K562 (cell line): ENCODE measurements around the gene DPEP1. TPM values are rescaled to one million over a fixed set of nuclear protein-coding genes. Genes with fewer than 3 reads are reported as not detected.
A peak's percentile ranks its signal among the peaks of the same experiment; 100 is the strongest.

Source experiments
- ARID2 ChIP-seq: fragments of 450-650 bp; IDR thresholded peaks from 2 replicates; pipeline ENCODE4 v1.6.1; 2017; ENCODE audit warnings: antibody characterized with exemption, mild to moderate bottlenecking
- BDP1 ChIP-seq: IDR thresholded peaks from 3 replicates; pipeline ENCODE4 v1.6.1; 2011; ENCODE audit not compliant: insufficient read length, insufficient read depth
- HLTF ChIP-seq: fragments of 450-650 bp; IDR thresholded peaks from 2 replicates; pipeline ENCODE4 v1.6.1; 2016
- KDM2B ChIP-seq: fragments of 250-450 bp; sonication (Bioruptor Pico); IDR thresholded peaks from 2 replicates; pipeline ENCODE4 v1.8.0; 2021; ENCODE audit warnings: mild to moderate bottlenecking, moderate library complexity
- MTA2 ChIP-seq: fragments of 450-650 bp; IDR thresholded peaks from 2 replicates; pipeline ENCODE4 v1.6.1; 2016; ENCODE audit warnings: low read depth
- MXI1 ChIP-seq: IDR thresholded peaks from 2 replicates; pipeline ENCODE4 v1.6.1; 2011; ENCODE audit warnings: low read depth, mild to moderate bottlenecking, improper control_type of control experiment, low read length
- PHF21A ChIP-seq: fragments of 450-650 bp; IDR thresholded peaks from 2 replicates; pipeline ENCODE4 v1.6.1; 2017; ENCODE audit warnings: low read depth, borderline replicate concordance
- RBM17 ChIP-seq: fragments of 200-400 bp; formaldehyde crosslinking; IDR thresholded peaks from 2 replicates; pipeline ENCODE4 v1.6.1; 2017; ENCODE audit warnings: low read depth, mild to moderate bottlenecking, low read length, borderline replicate concordance
- SNIP1 ChIP-seq: fragments of 450-650 bp; IDR thresholded peaks from 2 replicates; pipeline ENCODE4 v1.7.1; 2017; ENCODE audit warnings: low read depth, mild to moderate bottlenecking
- TAL1 ChIP-seq: fragments of 450-650 bp; IDR thresholded peaks from 2 replicates; pipeline ENCODE4 v1.6.1; 2016; ENCODE audit warnings: mild to moderate bottlenecking
- ZBTB1 ChIP-seq: sonication (generic); formaldehyde crosslinking; IDR thresholded peaks from 2 replicates; pipeline ENCODE4 v1.8.1; 2023; ENCODE audit warnings: missing genetic modification reagents, low read depth, mild to moderate bottlenecking, borderline replicate concordance
- ZFP1 ChIP-seq: fragments of 450-650 bp; formaldehyde crosslinking; IDR thresholded peaks from 2 replicates; pipeline ENCODE4 v1.4.0; 2020; ENCODE audit warnings: mild to moderate bottlenecking, mixed read lengths
- ZNF134 ChIP-seq: fragments of 250-450 bp; sonication (Bioruptor Pico); conservative IDR thresholded peaks from 2 replicates; pipeline ENCODE4 v1.4.0; 2020
- ZNF408 ChIP-seq: fragments of 250-450 bp; sonication (Bioruptor Pico); IDR thresholded peaks from 2 replicates; pipeline ENCODE4 v1.4.0; 2020; ENCODE audit warnings: low read depth, mild to moderate bottlenecking, moderate library complexity
- ZNF764 ChIP-seq: fragments of 250-450 bp; sonication (Bioruptor Pico); IDR thresholded peaks from 2 replicates; pipeline ENCODE4 v1.4.0; 2020; ENCODE audit warnings: low read depth, mild to moderate bottlenecking, moderate library complexity
- ZNF780A ChIP-seq: fragments of 250-450 bp; sonication (Bioruptor Pico); IDR thresholded peaks from 2 replicates; pipeline ENCODE4 v1.5.0; 2021; ENCODE audit warnings: mild to moderate bottlenecking
- polyA plus RNA-seq, 8 experiments: library from polyadenylated mRNA; depleted of rRNA in 4 of 8; stranded (reverse) in 5 of 8; unstranded in 3 of 8; fragments of >200 nt; fragmentation: Nextera tagmentation in 2 of 8; fragmentation: Illumina TruSeq in 1 of 8; extraction: Ambion mirVana in 2 of 8; extraction: Trizol in 1 of 8; gene quantifications; 2 replicates each; pipeline versions ENCODE4 v1.2.1 to v1.2.3, GENCODE V29; 2011 to 2014; ENCODE audit warnings: inconsistent platforms in 1 of 8, missing spikeins in 1 of 8
- total RNA-seq, 7 experiments: library from RNA; depleted of rRNA in 6 of 7; stranded (reverse); fragments of >200 nt in 6 of 7; fragmentation: Illumina TruSeq in 2 of 7; extraction: Trizol in 2 of 7; gene quantifications; 2 replicates each; pipeline versions ENCODE4 v1.2.1 to v1.2.3, GENCODE V29; 2011 to 2021; ENCODE audit warnings: low replicate concordance in 1 of 7
- TF ChIP-seq, protein P1 (sequence below): fragments of 450-650 bp; IDR thresholded peaks from 2 replicates; pipeline ENCODE4 v1.6.1; 2018; ENCODE audit warnings: mild to moderate bottlenecking, low read depth; ENCODE audit not compliant: partially characterized antibody
- TF ChIP-seq, protein P2 (sequence below): fragments of 450-650 bp; IDR thresholded peaks from 2 replicates; pipeline ENCODE4 v1.6.1; 2016; ENCODE audit warnings: antibody characterized with exemption
- TF ChIP-seq, protein P3 (sequence below): fragments of 450-650 bp; formaldehyde crosslinking; IDR thresholded peaks from 2 replicates; pipeline ENCODE4 v1.4.0; 2020; ENCODE audit warnings: mild to moderate bottlenecking, moderate library complexity
- TF ChIP-seq, protein P4 (sequence below): fragments of 250-450 bp; sonication (Bioruptor Pico); IDR thresholded peaks from 2 replicates; pipeline ENCODE4 v1.8.0; 2021; ENCODE audit warnings: borderline replicate concordance, mild to moderate bottlenecking, moderate library complexity; ENCODE audit not compliant: poor library complexity, severe bottlenecking
- TF ChIP-seq, protein P5 (sequence below), 3 experiments: fragments of 200-800 bp in 1 of 3; fragments of 250-450 bp in 1 of 3; fragments of 450-650 bp in 1 of 3; sonication (Bioruptor Pico) in 1 of 3; sonication (Bioruptor generic) in 1 of 3; formaldehyde crosslinking in 1 of 3; IDR thresholded peaks; 2 replicates each; pipeline versions ENCODE4 v1.6.1 to v1.8.0; 2016 to 2022; ENCODE audit warnings: mild to moderate bottlenecking in 2 of 3, missing genetic modification characterization in 2 of 3, missing compliant biosample characterization in 1 of 3, moderate library complexity in 1 of 3

Gene DPEP1
- total and polyA plus RNA-seq, 9 of the 15 experiments (the other 6 are each of a cell fraction or from before 2014, with no cell fraction given): 0.14 to 0.31 (median 0.20) TPM; not detected in 6

DNA sequence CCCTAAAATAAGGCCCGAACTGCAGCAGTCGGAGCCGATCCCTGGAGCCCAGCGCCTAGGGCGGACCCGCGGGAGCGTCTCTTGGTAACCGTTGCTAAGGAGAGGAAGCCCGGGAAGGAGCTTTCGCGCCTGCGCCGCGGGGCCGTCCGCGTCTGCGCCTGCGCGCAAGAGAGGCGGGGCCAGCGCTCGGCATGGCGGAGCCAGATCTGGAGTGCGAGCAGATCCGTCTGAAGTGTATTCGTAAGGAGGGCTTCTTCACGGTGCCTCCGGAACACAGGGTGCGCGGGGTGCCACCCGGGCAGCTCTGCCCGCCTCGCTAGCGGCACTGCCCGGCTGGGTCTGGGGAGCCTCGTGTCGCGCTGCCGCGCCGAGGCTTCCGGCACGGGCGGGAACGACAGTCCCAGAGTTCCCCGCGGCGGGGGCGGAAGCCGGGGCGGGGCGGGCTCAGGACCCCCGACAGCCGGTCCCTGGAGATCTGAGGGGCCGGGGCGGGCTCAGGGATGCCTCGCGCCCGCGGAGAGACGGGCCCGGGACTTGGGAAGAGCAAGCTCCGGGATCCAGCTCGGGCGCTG, 73.2 kb downstream of the DPEP1 start, which contains the start of gene CDK10 (continued):
- TF ChIP-seq, protein P1, sequence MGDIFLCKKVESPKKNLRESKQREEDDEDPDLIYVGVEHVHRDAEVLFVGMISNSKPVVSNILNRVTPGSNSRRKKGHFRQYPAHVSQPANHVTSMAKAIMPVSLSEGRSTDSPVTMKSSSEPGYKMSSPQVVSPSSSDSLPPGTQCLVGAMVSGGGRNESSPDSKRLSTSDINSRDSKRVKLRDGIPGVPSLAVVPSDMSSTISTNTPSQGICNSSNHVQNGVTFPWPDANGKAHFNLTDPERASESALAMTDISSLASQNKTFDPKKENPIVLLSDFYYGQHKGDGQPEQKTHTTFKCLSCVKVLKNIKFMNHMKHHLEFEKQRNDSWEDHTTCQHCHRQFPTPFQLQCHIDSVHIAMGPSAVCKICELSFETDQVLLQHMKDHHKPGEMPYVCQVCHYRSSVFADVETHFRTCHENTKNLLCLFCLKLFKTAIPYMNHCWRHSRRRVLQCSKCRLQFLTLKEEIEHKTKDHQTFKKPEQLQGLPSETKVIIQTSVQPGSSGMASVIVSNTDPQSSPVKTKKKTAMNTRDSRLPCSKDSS: no peak
- TF ChIP-seq, protein P2, sequence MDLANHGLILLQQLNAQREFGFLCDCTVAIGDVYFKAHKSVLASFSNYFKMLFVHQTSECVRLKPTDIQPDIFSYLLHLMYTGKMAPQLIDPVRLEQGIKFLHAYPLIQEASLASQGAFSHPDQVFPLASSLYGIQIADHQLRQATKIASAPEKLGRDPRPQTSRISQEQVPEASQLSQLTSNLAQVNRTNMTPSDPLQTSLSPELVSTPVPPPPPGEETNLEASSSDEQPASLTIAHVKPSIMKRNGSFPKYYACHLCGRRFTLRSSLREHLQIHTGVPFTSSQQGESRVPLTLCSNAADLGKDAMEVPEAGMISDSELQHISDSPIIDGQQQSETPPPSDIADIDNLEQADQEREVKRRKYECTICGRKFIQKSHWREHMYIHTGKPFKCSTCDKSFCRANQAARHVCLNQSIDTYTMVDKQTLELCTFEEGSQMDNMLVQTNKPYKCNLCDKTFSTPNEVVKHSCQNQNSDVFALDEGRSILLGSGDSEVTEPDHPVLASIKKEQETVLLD: peak; percentile 86
- TF ChIP-seq, protein P3, sequence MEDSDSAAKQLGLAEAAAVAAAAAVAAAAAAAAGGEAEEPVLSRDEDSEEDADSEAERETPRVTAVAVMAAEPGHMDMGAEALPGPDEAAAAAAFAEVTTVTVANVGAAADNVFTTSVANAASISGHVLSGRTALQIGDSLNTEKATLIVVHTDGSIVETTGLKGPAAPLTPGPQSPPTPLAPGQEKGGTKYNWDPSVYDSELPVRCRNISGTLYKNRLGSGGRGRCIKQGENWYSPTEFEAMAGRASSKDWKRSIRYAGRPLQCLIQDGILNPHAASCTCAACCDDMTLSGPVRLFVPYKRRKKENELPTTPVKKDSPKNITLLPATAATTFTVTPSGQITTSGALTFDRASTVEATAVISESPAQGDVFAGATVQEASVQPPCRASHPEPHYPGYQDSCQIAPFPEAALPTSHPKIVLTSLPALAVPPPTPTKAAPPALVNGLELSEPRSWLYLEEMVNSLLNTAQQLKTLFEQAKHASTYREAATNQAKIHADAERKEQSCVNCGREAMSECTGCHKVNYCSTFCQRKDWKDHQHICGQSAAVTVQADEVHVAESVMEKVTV (CRISPR knock-in tag): no peak
- no peak for TF ChIP-seq PHF21A
- TF ChIP-seq, protein P4, sequence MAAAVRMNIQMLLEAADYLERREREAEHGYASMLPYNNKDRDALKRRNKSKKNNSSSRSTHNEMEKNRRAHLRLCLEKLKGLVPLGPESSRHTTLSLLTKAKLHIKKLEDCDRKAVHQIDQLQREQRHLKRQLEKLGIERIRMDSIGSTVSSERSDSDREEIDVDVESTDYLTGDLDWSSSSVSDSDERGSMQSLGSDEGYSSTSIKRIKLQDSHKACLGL: peak; percentile 76
- no peak for TF ChIP-seq ZNF780A
- no peak for TF ChIP-seq ZNF134 (CRISPR knock-in tag)
- TF ChIP-seq ZBTB1: no peak
- no peak for TF ChIP-seq KDM2B (CRISPR knock-in tag)
- no peak for TF ChIP-seq ARID2
- no peak for TF ChIP-seq RBM17
- no peak for TF ChIP-seq ZNF408 (CRISPR knock-in tag)
- no peak for TF ChIP-seq ZNF764 (CRISPR knock-in tag)
- no peak for TF ChIP-seq SNIP1
- no peak for TF ChIP-seq TAL1
- TF ChIP-seq MTA2: no peak
- TF ChIP-seq BDP1: no peak
- TF ChIP-seq, protein P5, sequence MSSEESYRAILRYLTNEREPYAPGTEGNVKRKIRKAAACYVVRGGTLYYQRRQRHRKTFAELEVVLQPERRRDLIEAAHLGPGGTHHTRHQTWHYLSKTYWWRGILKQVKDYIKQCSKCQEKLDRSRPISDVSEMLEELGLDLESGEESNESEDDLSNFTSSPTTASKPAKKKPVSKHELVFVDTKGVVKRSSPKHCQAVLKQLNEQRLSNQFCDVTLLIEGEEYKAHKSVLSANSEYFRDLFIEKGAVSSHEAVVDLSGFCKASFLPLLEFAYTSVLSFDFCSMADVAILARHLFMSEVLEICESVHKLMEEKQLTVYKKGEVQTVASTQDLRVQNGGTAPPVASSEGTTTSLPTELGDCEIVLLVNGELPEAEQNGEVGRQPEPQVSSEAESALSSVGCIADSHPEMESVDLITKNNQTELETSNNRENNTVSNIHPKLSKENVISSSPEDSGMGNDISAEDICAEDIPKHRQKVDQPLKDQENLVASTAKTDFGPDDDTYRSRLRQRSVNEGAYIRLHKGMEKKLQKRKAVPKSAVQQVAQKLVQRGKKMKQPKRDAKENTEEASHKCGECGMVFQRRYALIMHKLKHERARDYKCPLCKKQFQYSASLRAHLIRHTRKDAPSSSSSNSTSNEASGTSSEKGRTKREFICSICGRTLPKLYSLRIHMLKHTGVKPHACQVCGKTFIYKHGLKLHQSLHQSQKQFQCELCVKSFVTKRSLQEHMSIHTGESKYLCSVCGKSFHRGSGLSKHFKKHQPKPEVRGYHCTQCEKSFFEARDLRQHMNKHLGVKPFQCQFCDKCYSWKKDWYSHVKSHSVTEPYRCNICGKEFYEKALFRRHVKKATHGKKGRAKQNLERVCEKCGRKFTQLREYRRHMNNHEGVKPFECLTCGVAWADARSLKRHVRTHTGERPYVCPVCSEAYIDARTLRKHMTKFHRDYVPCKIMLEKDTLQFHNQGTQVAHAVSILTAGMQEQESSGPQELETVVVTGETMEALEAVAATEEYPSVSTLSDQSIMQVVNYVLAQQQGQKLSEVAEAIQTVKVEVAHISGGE (CRISPR knock-in tag; IDR thresholded peaks at IDR 0.05): 0 out of 6 replicates have a peak, but pooled peaks of 1 of the 3 experiments have one; percentile 29
- no peak for TF ChIP-seq HLTF
- peak; percentile 99 for TF ChIP-seq MXI1
- TF ChIP-seq ZFP1 (CRISPR knock-in tag): no peak
